Measurements from ENCODE around the gene USP21.
A peak's percentile ranks its signal among the peaks of the same experiment; 100 is the strongest.

Gene USP21

DNA sequence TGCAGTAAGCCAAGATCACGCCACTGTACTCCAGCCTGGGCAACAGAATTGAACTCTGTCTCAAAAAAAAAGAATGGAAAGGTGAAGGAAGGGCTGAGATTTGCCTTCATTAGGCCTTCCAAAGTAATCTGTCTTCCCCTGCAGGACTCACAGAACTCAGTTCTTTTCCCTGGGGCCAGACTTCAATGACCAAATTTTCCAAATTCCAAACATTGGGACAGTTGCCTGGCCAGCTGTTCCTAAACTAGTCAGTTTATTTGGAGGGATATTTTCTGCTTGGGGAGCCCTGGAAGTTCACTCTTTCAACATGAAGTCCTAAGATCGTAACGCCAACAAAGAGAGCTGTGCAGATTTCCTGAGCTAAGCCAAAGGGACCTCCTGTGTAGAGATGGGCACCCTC is 21.4 kb upstream of the USP21 start:
- DNase-seq (ENCODE audit: low read depth): no peak

DNA sequence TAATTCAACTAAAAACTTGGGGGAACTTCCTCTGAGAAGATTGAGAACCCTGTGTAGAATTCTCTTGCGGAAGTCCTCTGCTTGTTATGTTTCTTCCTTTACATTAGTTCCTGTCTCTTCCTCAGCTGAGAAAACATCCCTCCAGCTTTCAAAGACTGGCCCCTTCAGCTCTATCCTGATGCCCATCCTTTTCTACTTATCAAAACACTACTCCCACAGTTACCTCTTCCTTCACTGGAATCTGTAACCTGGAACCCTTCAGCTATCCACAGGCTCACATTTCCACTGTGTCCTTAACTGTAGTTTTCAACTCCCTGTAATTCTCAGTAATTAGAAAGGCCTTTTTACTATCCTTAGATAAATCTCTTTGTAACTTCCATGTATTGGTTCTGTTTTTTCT is 20.9 kb upstream of the USP21 start:
- DNase-seq (ENCODE audit: low read depth): no peak

DNA sequence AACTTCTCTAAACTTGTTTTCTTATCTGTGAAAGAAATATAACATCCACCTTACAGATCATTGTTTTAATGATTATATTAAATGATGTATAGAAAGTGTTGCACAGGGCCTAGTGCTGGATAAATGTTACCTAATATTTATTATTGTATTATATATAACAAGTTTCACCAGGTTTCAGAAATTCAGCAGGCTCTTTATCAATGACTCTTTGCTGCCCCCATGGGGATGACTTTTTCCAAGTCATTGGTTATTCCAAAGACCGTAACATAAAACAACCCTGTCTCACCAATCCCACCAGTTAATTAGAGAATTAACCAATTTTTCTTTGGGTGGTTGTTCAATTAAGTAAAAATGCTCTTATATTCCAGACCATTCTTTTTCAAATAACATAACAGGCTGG is 19.5 kb upstream of the USP21 start:
- no peak for DNase-seq (ENCODE audit: low read depth)

DNA sequence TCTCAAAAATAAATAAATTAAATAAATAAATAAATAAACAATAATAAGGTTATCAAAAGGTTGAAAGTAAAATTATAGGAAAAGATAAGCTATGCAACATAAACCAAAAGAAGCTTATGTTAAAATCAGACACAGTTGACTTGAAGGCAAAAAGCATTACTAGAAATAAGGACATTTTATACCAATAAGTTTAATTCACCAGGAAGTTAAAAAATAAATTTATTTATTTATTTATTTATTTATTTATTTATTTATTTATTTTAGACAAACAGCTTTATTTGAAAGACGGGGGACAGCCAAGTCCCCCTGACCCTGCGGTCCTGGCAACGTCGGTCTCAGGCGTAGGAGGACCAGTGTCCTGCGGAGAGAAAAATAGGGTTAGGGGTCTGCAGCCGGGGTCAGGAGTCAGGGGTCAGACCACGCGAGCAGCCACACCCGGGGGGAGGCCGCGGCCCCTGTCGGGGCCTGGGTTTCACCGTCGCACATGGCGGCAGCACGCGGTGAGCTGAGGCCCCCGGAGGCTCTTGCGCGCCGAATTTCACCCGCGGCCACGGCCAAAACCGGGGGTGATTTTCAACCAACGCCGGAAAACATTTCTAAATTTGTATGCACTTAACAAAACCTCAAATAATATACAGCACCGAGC is 18.4 kb upstream of the USP21 start:
- no peak for DNase-seq (ENCODE audit: low read depth)

DNA sequence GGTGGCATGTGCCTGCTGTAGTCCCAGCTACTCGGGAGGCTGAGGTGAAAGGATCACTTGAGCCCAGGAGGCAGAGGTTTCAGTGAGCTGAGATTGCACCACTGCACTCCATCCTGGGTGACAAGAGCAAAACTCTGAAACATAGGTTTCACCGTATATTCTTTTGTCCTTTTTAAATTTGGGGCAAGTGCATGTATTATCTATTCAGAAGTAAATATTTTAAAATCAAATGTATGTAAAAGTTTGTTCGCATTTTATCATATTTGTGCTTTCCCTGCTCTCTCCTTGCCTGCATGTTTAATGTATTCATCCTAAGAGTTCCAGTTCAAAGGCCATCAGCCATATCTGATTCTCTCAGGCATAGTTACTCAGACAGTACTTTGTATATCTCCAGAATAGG is 13.5 kb upstream of the USP21 start:
- DNase-seq (ENCODE audit: low read depth): no peak

DNA sequence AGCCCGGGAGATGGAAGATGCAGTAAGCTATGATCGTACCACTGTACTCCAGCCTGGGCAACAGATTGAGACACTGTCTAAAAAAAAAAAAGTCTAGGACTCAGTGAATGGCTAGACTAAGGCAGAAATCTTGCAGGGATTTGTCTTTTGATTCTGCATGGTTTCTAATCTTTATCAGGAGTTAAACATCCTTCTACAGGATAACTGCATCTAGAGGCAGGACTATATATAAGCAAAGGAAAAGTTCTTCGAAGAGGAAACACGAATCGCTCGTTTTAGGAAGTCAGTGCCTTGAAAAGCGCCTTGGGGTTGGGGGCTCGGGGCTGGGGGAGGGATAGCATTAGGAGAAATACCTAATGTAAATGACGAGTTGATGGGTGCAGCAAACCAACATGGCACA is 6.1 kb upstream of the USP21 start:
- no peak for DNase-seq (ENCODE audit: low read depth)

DNA sequence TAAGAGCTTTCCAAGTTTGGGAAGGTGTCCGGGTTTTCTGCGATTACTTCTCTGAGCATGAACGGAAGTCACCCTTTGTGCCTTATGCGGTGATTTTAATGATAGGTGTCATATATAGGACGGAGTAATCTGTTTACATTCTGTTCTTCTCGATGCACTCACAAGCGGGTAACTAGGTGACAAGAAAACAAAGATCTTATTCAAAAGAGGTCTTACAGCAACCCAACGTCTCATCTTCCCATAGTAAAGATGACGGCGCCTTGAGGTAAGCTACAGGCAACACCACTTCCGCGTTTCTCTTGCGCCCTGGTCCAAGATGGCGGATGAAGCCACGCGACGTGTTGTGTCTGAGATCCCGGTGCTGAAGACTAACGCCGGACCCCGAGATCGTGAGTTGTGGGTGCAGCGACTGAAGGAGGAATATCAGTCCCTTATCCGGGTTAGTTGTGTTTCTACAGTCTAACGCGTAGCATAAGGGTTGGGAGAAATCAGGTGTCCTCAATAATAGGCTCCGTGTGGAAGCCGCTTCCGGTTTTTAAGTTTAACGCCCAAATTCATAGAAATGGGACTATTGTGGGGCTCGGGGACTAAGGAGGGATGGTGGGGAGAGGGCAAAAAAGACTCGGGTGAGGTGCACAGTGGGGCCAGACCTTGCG is 5.5 kb upstream of the USP21 start, which contains the start of gene UFC1:
TSS of gene UFC1 (plus strand) at position 297 of the 656 bp plus-strand sequence. CDS start at position 317, 20 bp downstream.
- DNase-seq (ENCODE audit: low read depth): peak; percentile 66

DNA sequence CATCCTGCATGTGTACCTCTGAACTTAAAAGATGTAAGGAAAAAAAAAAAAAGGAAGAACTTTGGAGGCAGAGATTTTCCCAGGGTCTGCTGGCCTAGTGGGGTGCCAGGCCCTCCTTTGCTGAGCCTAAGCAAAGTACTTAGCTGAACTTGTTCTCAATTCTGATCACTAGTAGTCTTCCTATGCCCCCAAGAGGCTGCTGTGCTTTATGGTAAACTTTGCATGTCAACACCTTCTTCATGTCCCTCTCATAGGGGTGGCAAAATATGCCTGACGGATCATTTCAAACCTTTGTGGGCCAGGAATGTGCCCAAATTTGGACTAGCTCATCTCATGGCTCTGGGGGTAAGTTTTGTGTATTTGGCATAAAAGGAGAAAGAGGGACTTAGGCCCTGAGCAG is 1.4 kb upstream of the USP21 start:
- DNase-seq (ENCODE audit: low read depth): no peak

DNA sequence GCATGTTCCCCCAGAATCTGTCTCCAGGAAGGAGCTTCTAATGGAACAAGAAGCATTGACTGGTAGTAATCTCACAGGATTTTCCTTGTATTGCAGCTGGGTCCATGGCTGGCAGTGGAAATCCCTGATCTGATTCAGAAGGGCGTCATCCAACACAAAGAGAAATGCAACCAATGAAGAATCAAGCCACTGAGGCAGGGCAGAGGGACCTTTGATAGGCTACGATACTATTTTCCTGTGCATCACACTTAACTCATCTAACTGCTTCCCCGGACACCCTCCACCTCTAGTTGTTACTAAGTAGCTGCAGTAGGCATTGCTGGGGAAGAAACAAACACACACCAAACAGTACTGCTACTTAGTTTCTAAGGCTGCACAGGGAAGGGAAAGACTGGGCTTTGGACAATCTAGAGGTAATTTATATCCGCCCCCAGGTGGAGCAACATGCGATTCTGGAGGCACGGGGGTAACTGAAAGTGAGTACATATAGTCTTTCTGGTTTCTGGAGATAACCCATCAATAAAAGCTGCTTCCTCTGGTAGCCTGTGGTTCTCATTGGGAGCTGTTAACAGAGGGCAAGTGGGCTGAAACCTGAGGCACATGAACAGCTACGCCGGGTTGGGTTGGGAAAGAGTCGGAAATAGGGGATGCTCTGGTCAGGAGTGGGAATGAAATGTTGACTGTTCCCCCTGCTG is 837 bp upstream of the USP21 start:
- no peak for DNase-seq (ENCODE audit: low read depth)

DNA sequence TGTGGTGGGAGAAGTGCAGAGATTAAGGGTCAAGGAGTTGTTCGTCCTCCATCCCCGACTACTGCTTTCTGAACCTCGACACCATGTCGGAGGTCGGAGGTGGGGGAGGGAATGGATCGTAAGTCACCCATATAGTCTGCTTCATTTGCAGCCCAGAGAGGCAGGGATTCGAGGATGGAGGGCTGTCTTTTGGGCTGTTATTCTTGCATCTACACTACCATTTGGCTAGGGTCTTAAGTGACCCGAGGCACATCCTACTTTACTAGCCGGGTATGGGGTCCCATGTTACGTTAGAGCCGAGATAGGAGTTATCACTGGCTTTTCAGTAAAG is 578 bp downstream of the USP21 start:
- no peak for DNase-seq (ENCODE audit: low read depth)

DNA sequence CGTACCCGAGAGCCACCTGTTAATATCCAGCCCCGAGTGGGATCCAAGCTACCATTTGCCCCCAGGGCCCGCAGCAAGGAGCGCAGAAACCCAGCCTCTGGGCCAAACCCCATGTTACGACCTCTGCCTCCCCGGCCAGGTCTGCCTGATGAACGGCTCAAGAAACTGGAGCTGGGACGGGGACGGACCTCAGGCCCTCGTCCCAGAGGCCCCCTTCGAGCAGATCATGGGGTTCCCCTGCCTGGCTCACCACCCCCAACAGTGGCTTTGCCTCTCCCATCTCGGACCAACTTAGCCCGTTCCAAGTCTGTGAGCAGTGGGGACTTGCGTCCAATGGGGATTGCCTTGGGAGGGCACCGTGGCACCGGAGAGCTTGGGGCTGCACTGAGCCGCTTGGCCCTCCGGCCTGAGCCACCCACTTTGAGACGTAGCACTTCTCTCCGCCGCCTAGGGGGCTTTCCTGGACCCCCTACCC is 1.4 kb downstream of the USP21 start:
- no peak for DNase-seq (ENCODE audit: low read depth)

DNA sequence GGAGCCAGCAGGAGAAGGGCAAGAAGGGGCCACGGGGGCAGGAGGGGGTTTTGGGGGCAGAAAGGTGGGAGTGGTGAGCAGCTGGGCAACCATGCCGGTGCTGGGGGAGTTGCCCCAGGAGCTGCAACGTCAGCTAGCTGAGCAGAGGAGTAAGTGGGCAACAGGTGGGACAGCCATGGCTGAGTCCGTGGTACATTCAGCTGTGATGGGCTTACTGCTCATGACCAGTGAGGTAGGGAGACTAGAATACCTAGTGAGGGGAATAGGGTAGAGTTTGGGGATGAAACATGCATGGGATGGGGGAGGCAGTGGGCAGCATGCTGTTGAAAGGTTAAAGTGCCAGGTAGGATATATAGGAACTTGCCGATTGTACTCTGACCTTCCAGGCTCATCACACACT is 2.4 kb downstream of the USP21 start:
- DNase-seq (ENCODE audit: low read depth): no peak

DNA sequence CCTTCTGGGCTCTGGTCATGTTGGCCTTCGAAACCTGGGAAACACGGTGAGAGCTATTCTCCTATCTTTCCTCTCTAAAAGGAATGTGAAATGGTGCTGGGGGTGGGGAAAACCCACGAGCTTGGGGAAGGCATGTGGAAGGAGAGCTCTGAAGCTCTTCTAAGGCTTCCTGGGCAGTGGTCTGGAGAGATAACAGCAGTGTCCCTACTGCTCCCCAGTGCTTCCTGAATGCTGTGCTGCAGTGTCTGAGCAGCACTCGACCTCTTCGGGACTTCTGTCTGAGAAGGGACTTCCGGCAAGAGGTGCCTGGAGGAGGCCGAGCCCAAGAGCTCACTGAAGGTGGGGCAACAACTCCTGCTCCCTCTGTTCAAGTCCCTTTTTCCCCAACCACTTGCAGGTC is 2.8 kb downstream of the USP21 start:
- no peak for DNase-seq (ENCODE audit: low read depth)

DNA sequence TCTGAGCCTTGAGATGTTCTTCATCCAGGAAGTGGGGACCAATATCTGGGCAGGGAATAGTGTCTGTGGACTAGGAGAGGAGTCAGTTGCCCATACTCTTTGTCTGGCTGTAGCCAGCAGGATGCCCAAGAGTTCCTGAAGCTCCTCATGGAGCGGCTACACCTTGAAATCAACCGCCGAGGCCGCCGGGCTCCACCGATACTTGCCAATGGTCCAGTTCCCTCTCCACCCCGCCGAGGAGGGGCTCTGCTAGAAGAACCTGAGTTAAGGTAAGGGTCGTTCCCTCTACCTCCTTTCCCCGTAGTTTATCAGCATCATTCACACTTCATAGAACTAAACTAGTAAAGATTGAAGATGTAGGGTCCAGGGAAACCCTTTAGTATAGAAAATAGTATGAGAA is 3.5 kb downstream of the USP21 start:
- DNase-seq (ENCODE audit: low read depth): no peak

DNA sequence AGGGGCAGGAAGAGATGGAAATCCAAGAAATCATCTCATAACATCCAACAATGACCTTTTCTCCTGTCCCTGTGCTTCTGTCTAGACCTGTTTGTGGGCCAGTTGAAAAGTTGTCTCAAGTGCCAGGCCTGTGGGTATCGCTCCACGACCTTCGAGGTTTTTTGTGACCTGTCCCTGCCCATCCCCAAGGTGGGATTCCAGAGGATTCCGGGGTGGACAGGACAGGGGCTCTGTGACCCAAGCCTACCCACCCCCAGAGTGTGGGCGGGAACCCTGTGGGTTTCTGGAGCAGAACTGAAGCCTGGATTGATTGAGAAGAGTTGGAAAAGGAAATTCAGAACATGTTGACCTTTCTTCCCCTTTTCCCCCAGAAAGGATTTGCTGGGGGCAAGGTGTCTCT is 4.5 kb downstream of the USP21 start:
- no peak for DNase-seq (ENCODE audit: low read depth)

DNA sequence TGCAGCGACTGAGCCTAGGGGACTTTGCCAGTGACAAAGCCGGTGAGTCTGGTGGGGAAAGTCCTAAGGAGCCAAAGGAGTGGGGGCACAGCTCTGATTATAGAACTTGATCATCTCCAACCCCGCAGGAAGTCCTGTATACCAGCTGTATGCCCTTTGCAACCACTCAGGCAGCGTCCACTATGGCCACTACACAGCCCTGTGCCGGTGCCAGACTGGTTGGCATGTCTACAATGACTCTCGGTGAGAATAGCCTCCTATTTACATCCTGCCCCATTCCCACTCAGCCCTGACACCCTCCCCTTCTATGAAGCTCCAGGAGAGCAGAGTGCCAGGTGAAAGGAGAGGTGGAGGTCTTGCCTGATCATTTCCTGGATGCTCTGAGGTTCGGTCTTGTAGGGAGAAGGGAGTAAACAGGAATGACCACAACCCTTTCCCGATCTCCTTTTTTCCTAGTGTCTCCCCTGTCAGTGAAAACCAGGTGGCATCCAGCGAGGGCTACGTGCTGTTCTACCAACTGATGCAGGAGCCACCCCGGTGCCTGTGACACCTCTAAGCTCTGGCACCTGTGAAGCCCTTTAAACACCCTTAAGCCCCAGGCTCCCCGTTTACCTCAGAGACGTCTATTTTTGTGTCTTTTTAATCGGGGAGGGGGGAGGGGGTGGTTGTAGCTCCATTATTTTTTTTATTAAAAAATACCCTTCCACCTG is 5.8 kb downstream of the USP21 start:
- no peak for DNase-seq (ENCODE audit: low read depth)

DNA sequence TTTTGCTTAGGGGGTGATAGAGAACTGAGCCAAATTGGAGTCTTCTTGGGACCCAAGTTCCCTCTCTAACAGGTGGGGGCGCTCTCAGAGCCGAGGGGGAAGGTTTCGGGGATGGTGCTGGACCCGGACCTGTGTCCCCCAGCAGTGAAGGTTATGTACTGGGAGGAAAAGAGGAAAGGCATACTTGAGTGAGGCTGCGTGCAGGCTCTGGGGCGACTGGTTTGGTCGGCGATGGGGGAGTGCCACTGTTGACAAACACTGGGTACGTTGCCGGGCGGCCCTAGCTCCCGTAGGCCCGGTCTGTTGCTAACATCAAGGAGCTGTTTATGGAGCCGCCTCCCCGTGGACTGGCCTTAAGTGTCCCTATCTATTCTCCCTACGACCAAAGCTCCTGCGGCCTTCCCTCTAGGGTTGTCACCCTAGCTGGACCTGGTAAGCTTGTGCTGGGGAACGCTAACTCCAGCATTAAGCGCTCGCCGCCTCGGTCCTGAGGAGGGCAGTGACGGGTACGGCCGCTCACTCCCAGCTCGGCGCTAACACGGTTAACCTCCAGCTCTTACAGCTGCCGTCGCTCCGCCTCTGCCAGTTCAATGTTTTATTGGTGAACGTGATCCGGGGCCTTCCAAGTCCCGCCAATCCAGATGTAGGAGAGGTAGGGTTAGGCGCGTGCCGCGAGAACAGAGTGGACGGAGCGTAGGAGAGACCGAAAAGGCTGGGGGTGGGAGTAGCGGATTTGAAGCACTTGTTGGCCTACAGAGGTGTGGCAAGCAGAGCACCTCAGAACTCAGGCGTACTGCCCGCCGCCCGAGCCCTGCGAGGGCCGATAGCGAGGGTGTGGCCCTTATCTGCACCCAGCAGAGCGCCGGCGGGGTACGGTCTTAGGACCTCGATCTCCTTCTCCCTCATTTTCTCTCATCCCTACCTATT is 6.7 kb downstream of the USP21 start, which contains the start of gene PPOX:
TSS of gene PPOX (plus strand) at position 685 of the 927 bp plus-strand sequence. CDS start 422 bp downstream, outside the sequence.
- peak; percentile 83 for DNase-seq (ENCODE audit: low read depth)

DNA sequence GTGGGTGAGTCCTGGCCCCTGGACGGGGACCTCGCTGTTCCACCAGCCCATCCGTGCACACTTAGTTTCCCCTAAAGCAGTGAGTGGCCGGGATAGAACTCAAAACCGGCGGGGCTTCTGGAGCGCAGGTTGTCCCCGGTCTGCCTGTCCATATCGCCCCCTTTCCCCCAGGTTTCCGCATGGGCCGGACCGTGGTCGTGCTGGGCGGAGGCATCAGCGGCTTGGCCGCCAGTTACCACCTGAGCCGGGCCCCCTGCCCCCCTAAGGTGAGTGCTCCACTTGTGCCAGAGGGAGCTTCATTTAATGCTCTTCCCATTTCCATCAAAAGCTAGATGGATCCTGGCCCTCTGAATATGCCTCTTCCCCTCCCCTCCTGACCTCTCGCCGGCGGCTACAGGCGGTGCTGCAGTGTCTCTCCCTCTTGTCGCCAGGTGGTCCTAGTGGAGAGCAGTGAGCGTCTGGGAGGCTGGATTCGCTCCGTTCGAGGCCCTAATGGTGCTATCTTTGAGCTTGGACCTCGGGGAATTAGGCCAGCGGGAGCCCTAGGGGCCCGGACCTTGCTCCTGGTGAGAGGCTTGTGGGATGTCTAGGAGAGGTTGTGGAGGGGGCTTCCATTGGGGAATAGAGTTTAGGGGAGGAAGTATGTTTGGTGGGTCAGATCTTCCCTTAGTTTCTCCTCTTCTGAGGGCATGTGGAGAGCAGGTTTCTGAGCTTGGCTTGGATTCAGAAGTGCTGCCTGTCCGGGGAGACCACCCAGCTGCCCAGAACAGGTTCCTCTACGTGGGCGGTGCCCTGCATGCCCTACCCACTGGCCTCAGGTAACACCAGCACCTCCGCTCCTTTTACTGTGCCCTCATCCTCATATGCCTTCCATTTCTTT is 7.6 kb downstream of the USP21 start:
- no peak for DNase-seq (ENCODE audit: low read depth)

DNA sequence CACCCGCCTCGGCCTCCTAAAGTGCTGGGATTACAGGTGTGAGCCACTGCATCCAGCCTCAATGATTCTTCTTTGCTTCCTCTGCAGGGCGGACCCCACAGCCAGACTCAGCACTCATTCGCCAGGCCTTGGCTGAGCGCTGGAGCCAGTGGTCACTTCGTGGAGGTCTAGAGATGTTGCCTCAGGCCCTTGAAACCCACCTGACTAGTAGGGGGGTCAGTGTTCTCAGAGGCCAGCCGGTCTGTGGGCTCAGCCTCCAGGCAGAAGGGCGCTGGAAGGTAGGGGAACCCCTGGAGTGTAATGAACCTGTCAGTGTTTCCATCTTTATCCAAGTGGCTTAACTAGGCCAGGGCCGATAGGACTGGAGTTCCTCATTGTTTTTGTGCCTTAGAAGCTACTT is 9.6 kb downstream of the USP21 start:
- no peak for DNase-seq (ENCODE audit: low read depth)

DNA sequence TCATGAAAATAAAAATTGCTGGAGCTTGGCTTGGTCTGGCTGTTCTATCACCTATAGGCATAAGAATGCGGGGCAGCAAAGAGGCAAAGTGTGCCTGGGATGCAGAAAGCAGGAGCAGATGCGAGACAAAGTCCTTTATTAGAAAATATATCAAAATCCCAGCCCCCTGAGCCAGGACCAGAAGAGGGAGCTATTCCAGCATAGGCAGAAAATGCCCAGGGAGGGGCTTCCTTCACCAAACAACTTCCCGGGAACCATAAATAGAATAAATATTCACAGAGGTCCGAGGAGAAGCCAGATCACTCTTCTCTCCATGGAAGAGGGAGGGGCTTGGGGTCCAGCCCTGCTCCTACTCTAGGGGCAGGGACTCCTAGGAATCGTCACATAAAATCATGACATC is 11.9 kb downstream of the USP21 start:
- no peak for DNase-seq (ENCODE audit: low read depth)

DNA sequence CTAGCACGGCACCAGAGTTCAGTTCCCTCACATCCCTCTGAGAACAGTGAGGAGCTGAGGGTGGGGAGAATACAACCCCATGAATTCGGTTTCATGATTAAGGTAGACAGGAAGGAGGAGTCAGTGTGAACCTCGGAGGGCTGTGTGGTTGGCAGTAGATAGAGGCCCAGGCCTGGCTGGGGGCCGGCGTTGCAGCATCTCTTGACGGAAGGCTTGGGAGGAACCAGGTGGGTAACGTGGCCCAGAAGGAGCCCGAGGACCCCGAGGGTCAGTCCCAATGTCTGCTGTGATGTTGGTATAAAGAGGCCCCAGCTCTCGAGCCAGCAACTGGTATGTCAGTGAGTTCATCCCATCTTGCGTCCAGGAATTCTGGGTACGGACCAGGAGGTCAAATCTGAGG is 12.4 kb downstream of the USP21 start:
- DNase-seq (ENCODE audit: low read depth): no peak

Data from stimulated activated CD8-positive, alpha-beta memory T cell treated with anti-CD3 and anti-CD28 coated beads, Interleukin-15, amount 100 ng/mL, for 1 hour (primary cell).